ENCODE results near the gene PMEPA1.

PMEPA1 gene

DNA sequence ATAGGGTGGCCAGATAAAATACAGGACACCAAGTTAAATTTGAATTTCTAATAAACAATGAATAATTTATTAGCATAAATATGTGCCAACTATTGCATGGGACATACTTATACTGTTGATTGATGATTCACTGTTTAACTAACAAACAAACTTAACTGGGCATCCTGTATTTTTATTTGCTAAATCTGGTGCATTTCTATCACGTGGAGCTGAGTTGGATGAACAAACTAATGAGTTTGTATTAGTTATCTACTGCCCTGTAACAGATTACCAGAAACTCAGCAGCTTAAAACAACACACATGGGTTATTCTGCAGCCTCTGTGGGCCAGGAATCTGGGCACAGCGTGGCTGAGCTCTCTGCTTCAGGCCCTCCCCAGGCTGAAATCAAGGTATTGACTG is 28.2 kb upstream of the PMEPA1 start:
- intact Hi-C loops (cut with DNase I): no loop called here

DNA sequence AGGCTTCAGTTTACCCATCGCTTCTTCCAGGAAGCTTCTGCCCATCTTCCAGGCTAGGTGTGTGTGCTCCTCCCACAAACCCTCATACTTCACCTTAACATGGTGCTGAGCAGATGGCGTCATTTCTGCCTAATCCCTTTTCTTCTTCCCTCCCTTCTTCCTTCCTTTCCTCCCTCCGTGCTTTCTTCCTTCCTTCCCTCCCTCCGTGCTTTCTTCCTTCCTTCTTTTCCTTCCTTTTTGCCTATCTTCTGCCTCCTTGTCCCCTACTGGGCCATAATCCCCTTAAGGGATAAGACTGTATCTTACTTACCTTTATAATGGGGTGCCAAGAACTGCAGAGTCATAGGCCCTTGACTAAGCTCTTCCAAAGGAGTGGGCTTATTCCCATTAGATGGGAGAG is 27.5 kb upstream of the PMEPA1 start:
- DNase-seq: no peak
- intact Hi-C loops (cut with DNase I): no loop called here

More for the DNA sequence above, 28.2 kb upstream of the PMEPA1 start:
- DNase-seq: no peak

DNA sequence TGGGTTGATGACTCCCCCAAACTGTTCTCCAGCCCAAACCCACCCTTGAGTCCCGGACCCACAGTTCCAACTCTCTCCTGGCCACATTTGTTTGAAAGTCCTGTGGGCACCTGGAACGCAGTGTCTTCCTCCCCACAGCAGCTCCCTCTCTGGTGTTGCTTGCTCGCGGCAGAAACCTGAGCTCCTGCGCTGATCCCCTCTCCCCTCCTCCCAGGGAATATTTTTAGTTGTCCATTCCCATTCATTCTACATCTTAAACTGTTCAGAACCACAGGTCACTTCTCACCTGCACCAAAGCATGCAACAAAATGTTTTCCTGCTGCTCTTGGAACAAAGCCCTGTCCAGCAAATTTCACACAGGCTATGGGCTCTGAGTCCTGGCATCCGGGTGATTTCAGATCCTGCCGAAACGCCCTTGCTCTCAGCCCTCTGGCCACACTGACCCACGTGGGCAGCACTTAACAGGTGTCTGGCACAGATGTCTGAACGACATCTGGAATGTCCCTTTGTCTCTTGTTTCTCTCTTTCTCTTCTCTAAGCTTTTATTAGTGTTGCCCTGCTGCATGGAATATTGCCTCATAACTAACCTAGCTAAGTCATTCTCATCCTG is 27.0 kb upstream of the PMEPA1 start:
- intact Hi-C loops (cut with DNase I): no loop called here
- DNase-seq: no peak

DNA sequence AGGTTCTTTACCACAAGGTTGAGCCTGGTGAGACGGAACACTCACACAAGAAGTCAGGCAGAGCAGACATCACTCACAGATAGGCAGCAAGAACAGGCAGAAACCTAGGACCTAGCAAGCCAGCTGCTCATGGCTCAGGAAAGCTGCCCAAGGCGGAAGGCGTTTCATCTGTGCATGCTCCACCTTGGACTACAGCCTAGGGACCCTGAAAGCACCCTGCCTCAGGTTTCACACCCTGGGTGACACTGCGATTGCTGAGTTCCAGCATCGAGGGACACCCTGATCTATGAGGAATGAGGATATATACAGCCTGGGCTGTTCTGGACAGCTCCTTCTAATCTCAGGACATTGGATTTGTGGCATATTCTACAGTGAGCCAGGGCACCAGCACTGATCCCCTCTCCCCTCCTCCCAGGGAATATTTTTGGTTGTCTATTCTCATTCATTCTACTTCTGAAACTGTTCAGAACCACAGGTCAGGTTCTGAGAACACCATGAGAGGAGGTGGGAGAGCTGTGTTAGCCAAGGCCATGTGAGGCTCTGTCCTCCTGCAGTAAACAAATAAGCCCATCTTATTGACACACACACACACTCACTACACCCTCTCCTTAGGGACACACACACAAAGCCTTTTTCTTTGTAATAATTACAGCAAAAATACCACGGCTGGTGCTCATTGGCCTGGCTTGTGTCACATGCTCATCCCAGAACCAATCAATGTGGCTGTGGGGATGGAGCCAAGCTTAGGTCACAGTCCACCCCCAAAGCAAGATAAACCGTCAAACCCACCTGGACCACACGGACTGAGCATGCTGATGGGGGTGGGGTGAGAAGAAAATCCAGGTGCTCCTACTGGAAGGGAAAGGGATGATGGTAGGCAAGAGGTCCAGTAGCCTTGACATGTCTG is 26.3 kb upstream of the PMEPA1 start:
- no peak for DNase-seq
- intact Hi-C loops (cut with DNase I): no loop called here

DNA sequence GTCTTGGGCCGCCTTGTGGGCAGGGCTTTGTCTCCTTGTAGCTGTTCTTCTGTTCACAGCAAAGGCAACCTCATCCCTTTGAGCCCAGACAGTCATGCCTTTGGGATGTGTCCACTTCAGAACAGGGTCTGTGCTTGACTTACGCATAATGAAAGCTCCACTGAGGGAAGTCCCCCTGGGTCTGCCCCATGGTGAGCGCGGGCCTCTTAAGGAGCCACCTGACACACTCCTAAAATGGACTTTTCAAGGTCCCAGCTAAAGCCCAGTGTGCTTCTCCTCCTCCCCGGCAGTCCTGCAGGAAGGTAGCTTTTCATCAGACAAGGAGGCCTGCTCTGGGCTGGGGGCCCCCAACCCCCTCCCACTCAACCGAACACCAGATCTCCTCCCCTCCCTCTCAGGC is 24.9 kb upstream of the PMEPA1 start:
- DNase-seq: no peak
- intact Hi-C loops (cut with DNase I): no loop called here

DNA sequence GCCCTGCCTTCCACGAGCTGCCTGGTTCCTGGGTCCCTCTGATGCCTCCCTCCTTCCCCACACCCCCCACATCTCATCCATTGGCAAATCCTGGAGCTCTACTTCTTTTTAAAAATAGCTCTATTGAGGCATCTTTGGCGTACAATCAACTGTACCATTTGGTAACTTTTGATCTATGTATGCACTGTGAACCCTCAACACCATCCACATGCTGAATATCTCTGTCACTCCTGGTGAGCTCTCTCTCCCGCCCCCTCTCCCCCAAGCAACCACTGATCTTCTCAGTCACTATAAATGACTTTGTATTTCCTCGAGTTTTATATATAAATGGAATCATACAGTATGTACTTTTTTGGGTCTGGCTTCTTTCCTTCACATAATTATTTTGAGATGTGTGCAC is 22.4 kb upstream of the PMEPA1 start:
- DNase-seq: no peak
- intact Hi-C loops (cut with DNase I): no loop called here

DNA sequence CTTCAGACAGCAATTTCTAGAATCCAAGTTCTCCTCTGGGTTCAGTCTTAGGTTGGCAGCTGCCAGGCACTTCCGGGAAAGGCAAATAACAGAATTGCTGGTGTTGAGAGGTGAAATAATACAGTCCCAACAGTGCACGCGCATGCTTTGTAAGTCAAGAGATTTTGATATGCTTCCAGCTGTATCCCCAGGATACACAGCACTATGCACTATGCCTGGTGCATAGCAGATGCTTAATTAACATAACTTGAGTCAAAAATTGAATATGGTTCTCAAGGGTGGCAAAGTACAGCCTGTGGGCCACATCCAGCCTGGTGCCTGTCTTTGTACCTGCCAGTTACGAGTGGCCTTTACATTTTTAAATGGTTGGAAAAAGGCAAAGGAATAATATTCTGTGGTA is 18.9 kb upstream of the PMEPA1 start:
- DNase-seq: no peak
- intact Hi-C loops (cut with DNase I): no loop called here

DNA sequence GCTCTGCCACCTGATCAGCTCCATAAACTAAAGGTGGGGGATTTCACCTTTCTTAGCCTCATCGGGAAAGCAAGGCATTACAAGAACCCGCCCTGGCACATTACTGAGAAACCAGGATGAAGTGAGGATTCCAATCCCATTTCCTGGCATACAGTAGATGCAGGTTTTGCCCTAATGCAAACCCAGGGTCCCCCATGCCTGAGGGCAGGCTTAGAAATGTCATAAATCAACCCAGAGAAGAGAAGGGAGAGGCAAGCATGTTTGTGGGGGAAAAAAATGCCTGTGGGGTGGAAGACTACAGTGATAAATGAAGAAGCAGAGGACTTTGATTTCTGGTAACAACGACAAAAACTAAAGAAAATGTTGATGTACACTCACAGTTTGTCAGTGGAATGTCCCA is 18.0 kb upstream of the PMEPA1 start:
- no peak for DNase-seq
- intact Hi-C loops (cut with DNase I): no loop called here

DNA sequence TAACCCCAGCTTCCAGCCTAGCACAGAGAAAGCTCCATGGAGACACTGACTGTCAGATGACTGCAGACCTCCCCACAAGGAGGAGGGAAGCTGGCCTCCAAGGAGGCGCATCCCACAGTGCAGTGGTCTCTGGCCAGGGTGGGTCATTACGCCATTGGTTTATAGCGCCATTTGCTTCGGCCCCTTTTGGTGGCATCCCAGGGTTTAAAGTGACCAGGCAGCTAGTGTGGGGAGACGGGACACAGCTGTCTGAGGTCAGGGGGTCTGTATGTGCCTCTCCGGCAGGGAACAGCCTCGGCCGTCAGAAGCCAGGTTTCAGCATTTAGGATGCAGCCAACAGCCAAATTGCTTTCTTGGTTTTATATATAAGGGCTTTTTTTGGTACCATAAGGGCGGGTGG is 15.8 kb upstream of the PMEPA1 start:
- intact Hi-C loops (cut with DNase I): no loop called here
- DNase-seq: no peak

DNA sequence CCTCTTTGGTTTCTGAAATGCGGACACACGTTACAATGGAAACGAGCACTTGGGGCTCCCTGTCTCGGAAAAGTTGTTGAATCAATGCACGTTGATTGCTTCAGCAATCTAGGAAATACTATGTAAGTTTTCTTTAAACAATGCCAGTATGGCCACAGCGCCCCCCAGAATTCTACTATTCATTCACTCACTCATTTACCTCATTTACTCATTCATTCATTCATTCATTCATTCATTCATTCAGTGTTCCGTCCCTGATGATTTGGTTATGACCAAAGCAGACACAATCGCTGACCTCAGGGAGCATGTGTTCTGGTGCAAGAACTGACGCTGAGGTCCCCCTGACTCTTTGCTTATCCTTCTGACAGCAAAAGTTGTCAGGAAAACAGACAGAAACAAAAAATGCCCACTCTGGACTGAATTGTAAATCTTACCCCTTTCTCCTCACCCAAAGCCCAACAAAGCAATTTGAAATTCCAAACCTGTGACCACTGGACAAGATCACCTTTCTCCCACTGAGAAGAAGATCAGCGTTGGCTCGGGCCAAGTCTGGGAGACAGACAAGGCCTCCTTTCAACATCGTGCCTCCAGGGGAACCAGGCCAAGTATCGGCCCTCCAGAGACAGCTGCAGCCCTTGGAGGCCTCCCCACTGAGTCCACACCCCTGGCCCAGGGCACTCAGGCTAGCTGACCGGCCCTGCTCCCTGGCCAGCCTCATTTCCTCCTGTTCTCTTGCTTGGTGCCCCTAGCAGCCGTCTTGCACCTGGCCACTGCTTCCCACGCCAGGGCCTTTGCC is 15.0 kb upstream of the PMEPA1 start:
- DNase-seq: peak in 16 of 42 donors; percentile 30 to 71 (median 52)
- intact Hi-C loops (cut with DNase I): no loop called here

DNA sequence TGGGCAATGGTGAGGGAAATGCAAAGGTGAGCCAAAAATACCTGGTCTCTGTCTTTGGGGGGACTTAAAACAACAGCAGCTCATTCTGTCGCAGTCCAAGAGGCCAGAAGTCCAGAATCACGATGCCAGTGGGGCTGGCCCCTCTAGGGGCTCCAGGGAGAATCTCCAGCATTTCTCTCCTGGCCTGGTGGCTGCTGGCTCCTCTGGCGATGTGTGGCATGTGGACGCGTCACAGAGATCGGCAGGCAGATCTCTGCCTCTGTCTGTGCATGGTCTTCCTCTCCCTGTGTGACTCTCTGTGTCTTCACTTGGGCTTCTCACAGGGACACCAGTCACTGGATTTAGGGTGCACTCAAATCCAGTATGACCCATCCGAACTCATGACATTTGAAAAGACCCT is 14.0 kb upstream of the PMEPA1 start:
- DNase-seq: no peak
- intact Hi-C loops (cut with DNase I): no loop called here

DNA sequence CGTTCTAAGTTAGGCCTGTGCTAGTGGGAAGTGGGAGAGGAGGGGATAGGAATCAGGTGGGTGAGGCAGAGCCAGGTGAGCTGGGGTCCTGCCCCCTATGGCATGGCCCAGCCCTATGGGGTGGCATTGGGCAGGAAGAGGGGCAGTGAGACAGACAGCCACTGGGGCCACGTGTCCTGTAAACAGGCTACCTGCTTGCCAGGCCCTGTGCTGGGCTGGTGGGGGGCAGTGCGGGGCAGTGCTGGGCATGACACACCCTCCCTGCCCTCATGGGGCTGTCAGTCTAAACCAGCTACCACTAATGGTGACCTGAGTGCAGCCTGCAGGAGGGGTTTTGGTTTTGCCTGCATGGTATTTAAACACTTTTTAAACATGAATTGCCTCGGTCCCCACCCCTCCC is 10.1 kb upstream of the PMEPA1 start:
- intact Hi-C loops (cut with DNase I): no loop called here
- no peak for DNase-seq

DNA sequence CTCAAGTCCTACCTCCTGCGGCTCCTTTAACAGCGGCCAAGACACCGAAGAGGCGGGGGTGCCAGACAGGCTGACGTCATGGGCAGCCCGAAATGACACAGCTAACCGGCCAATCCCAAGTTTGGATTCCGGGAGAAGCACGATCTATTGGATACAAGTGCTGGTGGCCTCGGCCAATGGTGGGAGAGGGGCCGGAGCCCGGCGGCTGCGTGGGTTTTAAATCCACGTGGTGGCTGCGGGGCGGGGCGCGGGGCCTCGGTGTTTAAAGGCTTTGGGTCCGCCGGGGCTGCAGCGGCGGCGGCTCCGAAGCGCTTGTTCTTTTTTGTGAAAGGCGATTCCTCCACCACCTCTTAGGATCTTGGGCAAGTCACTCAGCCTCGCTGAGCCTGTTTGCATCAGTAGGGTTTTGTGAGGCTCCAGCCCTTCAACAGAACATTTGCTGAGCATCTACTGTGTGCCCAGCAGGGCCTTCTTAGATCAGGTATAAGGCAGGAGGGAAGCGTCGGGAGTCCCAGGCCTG is 8.7 kb upstream of the PMEPA1 start:
- peak; percentile 93 to 99 (median 98) for DNase-seq
- intact Hi-C loops (cut with DNase I): no loop called here

DNA sequence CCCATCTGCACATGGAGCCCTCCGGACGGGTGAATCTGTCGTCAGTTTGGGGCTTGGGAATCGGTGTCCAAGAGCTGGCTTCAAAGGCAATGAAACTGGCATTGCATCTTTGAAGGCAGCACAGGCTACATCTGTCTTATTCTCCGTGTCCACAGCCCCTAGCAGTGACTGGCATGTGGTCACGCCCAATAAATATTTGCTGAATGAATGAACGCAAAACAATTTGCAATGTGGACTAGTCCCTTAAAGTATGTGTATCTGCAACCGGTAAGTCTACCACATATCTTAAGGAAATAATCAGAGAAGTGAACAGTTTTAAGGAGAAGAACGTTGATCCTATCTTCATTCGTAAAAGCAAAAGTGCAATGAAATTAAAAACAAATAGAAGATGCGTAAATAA is 8.0 kb upstream of the PMEPA1 start:
- no peak for DNase-seq
- intact Hi-C loops (cut with DNase I): no loop called here

DNA sequence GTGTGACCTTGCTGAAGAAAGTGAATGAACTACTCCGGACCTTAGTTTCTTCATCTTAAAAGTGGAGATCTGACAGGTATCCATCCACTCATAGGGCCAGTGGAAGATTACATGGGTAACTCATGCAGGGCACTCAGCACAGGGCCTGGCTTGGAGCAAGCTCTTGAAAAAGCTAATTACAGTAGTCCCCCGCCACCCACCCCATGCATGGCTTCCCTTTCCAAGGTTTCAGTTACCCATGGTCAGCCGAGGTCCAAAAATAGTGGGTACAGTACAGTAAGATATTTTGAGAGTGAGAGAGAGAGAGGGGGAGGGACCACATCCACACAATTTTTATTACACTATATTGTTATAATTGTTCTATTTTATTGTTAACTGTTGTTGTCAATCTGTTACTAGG is 7.1 kb upstream of the PMEPA1 start:
- DNase-seq: no peak
- intact Hi-C loops (cut with DNase I): no loop called here

DNA sequence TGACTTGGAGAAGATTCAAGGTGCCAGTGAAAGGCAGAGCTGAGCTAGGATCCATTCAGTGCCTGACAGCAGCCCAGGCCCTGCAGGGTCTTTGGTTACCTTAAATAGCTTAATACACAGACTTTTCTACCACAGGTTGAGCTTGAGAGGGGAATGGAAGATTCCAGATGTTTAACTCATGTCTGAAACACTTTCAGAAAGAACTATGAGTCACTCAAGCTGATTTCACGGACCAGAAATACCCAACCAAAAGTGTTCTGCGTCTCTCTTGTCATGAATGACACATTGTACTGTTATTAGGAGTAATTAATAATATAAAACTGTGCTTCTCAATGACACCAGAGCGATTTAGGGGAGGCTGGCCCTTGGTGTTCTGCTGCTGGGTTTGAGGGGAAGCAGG is 6.4 kb upstream of the PMEPA1 start:
- intact Hi-C loops (cut with DNase I): no loop called here
- no peak for DNase-seq

DNA sequence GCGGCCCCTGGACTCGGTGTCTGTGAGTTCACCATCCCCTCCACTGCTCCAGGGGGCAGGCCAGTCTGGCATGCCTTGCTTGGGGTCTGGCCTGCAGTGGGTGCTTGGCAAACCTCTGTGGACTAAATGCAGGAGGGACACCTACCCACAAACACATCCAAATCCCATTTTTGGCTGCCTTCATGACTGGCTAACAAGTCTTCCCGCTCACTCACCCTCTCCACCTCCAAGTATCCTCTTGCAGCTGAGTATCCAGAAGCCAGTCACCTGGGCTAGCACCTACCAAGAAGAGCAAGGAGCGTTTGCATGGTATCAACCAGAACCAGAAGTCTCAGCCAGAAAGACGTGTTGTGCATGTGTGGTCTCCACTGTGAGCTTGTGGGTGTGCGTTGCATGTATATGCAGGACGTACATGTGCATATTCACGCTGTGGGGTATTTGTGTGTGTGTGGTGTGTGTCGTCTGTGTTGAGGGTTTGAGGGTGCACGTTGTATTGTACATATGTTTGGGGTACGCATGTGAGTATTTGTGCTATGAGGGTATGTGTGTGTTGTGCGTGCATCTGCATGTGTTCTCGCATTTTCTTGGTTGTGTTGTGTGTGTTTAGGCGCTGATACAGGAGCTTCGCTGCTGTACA is 5.6 kb upstream of the PMEPA1 start:
- intact Hi-C loops (cut with DNase I): no loop called here
- no peak for DNase-seq

DNA sequence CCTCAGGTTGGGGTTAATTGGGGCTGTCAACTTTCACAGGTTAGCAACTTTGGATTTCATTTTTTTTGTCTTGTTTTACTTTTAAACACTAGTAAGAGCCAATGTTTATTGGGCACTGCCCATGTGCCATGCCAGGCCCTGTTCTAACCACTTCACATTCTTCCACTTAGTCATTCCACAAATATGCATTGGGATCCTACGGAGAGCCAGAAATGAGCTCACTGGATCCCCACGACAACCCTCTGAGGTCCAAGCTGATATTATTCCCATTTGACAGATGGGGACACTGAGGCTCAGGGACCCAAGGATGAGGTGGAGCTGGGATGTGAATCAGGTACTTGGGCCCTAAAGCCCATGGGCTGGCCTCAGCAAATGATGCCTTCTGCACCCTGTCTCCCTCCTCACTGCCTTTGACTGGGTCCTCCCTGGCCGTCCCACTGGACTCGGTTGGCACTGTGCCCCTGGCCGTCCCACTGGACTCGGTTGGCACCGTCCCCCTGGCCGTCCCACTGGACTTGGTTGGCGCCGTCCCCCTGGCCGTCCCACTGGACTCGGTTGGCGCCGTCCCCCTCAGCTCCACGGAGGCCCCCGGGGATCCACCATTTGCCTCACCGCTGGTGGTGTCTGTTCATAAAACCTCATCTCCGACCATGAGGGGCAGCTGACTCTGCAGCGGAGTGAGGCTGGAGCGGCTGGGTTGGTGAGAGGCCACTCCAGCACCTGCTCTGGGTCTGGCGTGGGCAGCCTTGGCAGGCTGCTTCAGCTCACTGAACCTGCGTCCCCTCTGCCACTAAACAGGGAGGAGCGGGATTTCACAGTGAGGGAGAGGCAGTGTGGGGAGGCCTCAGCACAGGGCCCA is 4.8 kb upstream of the PMEPA1 start:
- intact Hi-C loops (cut with DNase I): no loop called here

More for the DNA sequence above, 4.8 kb upstream of the PMEPA1 start:
- DNase-seq: peak in 1 of 42 donors; percentile 35
